HPDE6-E6E7 (cell line): Measurements from ENCODE around the gene EIF5A.

ENCODE experiments used
- DNase-seq: peaks from one replicate; pipeline ENCODE4 v3.0.0; 2011; ENCODE audit warnings: missing footprints; ENCODE audit errors: extremely low spot score

Gene EIF5A

DNA sequence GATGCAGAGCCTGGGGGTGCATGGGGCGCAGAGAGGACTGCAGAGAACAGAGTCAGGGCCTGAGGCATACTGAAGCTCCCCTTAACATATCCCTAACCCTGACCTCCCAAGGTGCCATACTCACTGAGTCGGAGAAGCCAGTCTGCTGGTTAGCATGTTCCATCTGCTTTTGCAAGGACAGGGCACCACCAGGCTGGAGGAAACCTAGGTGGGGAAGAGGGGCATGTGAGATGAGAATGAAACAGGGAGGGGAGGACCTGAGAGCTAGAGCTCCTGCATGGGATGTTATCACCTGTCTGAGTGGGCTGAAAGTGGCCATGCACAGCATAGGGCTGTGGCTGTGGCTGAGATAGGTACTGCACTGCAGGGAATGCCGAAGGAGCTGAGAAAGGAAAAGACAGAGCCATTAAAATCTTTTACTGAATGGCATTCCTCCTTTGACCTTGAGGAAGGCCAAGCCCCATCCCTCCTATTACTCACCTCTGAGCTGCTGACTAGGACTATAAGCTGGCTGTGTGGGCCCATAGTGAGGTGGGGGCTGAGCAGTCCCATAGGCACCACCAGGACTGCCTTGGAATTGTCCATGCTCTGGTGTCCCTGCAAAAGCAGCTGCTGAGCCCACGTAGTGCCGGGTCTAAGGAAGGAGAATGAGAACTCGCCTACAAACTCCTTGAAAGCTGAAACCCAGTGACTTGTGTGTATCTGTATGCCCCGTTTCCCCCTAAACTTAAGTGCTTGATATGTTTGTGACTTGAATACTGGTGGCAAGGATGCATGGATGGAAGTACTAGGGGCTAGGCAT is 5.9 kb downstream of the EIF5A start:
- no peak for DNase-seq

DNA sequence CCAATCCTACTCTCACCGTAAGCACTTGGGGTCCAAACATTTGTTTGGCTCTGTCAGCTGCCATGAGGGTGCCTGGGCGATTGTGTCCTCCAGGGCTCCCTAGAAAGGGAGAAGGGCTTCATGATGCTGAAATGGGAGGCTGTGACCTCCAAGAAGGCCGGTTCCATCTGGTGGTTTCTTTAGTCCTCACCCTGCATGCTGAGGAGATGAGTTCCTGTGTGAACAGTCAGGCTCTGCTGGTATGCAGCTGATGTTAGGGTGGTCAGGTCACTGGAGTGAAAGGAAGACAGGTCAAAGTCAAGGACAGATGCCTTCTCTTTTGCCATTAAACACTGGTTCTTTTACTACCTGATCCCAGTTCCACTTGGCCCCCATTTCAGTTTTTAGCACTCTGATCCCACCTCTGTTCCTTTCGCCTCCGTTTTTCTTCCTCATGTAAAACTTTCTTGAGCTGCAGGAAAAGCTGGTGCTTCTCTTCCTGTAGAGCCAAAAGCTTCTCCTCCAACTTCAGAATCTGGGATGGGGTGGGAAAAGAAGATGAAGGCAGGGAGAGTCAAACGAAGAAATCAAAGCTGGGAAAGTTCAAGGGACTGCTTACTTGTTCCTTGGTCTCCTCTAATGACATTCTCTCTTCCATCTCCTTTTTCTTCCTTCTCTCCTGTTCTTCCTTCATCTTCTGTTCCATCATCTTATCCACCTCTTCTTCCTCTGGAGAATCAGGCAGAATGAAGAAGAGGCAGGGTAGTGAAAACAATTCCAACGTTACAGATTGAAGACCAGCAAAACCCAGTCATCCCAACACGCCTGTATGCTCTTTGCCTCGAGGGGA is 6.7 kb downstream of the EIF5A start:
- no peak for DNase-seq

DNA sequence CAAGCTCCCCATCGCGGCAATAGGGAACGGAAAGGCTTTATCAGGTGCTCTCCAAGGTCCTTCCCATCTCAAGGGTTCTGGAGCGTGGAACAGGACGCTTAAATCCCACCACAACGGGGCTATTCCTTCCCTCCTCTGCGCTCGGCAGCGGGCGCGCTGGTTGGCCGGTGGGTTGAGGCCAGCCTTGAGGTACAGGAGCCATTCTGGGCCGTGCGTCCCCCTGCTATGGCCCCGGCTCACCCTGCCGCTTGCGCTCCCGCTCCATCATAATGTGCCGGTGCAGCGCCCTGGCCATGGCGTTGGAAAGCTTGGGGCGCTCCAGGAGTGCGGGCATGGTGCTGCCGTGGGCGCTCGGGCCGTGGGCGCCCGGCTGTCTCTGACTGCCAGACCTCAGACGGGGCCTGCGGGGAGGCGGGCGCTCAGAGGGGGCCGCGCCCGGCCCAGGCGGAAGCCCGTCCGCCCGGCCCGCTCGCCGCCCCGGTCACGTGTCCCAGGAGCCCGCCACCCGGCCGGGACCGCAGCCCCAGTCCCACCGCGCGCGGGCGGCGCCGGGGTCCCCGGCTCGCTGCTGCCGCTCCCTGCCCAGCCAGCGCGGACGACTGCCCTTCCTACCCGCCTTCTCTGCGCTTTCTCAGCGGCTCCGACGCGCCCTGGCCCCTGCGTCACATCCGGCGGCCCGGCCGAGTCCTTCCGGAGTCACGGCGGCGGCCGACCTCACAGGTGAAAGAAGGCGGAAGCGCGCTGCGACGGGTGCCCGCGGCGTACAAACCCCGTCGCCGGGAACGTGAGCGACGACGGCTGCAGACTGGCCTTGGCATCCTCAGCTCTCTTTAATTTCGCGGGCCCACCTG is 7.5 kb downstream of the EIF5A start, which contains the start of gene GPS2:
TSS of gene GPS2 (minus strand) at position 642 of the 851 bp plus-strand sequence. CDS start at position 334, 308 bp downstream.
- peak; percentile 94 for DNase-seq

DNA sequence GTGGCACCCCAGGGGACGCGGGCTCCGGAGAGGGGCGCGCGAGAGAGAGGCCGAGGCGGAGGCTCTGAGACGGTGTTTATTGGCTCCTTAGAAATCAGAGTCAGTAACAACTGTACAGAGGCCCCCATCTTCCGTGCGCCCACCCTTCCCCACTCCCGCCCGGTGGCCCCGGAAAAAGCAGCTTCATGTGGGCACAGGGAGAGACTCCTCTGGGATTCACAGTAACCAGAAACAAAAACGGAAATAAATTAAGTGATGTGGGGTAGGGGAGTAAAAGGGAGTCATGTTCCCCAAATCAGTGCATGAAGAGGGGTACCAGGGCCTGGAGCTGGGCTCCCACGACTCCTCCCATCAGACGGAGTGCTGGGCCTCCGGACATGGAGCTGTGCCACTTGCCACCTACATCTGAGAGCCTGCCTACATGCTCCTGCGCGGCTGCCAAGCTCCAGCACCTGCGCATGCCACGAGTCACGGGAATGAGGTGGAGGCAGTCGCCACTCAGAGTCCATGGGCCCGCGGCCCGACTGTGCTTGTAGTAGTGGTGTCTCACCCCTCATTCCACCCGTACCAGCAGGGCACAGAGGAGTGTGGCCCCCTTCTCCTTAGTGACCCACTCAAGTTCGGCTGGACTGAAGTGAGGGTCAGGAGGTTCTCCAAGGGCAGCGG is 8.3 kb downstream of the EIF5A start:
- DNase-seq: no peak

DNA sequence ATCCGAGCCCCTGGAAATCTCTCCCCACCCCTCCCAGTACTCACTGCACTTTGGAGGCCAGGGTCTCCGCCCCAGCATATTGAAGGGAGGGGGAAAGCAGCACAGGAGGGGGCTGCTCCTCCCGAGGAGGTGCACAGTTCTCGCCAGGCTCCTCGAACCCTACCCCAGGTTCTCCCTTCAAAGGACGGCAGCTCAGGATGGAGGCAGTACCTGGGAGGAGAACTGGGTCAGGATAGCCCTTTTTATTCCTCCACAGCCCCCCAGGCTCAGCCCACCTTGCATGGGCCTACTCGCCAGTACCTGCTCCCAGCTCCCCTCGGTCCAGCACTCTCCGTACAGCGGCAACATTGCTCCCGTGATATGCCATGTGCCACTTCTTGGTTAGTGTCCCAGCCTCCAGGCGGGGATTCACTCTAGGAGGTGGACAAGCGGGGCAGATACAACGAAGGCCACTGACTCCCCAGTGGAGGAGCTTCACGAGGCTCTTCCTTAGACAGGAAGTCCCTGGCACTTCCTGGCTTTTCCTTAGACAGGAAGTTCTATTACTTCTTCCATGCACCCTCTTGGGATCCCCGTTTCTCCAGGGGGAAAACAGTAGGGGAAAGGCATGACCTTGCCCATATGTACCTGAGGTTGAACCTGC is 9.9 kb downstream of the EIF5A start:
- DNase-seq: no peak

DNA sequence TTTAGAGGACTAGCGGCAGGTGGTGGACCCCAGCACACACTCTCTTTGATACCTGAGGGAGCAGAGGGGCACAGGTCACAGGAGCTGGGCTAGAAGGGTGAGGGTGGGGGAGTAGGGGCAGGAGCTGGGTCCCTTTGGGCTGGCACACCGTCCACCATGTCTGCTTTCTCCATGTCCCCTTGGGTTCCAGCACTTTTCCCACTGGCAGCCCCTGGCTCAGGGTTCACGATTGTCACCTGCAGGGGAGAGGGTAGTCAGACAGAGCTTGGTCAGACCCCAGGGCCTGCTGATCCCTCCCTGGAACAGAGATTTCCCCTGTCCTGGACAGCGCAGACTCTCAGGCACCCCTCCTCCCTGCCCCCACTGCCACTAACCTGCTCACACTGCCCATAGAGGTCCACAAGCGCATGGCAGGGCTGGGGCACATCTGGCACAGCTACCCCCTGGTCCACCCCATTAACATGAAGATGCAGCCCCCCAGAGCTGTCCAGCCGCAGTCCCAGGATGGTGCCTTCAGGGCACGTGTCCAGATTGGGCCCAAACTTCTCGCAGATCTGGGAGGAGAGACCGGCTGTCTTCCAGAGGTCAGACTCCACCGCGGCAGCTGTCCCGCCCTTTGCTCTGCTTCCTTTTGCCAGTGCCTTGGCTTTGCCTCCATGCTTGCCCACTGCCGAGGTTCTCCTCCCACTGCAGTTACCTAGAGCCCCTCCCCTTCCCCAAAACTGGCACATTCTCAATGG is 10.9 kb downstream of the EIF5A start:
- no peak for DNase-seq

DNA sequence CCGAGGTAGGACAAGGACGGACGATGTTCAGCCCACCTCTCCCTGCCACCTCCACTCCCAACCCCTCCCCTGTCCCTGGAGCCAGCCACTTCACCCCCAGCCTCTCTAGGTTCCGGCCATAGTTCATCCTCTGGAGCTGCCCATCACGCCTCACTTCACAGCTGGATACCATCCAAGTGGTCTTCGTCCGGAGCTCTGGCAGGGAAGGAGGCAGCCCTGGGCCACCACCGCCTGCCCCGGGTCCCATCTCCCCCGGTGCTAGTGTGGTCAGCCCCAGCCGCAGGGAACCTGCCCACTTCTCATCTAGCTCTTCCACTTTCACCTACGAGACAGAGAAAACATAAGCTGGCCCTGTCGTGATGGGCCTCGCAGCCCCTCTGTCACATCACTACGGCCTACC is 14.0 kb downstream of the EIF5A start:
- no peak for DNase-seq

DNA sequence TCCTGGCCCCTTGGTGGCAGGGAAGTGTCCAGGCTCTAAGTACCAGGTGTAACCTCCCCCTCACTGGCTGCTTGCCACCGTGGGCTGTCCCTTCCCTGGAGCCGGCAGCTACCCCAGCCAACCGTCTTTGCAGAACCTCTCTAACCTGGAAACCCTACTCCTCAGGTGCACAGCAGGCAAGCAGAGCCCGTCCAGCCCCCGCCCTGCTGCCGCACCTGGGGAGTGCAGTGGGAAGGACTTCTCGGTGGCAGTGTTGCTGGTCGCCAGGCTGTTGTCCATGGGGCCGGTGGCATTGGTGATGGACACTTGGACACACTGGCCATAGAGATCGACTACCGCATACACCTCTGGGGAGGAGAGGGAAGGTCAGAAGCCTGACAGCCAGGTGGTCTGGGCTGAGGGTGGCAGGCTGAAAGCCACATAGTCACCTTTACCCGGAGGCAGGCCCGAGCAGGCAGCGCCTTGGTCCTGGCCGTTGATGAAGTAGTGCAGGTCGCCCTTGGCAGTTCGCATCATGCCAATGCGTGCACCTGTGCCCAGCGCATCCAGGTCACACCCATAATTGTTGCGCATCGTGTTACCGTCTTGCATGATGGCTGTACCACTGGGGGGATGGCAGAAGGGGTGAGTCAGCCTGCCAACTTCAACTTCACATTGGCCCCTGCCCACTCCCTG is 15.2 kb downstream of the EIF5A start:
- no peak for DNase-seq

DNA sequence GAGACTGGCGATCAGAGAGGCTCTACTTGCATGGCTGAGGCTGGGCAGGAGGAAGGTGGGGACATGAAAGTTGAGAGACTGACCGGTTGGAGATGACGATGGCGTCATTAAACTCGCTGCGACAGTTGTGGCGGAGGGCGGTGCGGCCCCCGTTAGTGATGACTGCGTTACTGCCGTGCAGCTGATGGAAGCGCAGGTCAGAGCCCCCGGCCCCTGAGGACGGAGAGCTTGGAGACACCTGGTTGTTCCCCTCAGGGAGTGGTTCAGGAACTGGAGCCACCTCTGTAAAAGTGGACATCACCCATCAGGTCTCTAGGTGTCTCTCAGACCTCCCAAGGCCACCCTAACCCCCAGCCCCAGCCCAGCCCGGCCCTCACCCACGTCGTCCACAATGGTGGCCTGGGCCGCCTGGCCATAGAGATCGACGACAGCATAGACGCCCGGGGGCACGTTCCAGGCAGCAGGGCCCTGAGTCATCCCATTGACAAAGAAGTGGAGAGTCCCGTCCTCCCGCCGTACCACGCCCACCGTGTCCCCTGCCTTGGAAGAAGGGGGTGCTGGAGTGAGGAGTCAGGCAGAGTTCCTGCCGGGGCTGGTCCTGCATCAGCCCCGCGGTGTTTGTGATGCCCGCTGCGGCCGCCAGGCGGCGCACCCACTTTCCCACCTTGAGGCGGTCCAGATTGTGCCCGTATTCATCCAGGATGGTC is 16.5 kb downstream of the EIF5A start:
- no peak for DNase-seq

DNA sequence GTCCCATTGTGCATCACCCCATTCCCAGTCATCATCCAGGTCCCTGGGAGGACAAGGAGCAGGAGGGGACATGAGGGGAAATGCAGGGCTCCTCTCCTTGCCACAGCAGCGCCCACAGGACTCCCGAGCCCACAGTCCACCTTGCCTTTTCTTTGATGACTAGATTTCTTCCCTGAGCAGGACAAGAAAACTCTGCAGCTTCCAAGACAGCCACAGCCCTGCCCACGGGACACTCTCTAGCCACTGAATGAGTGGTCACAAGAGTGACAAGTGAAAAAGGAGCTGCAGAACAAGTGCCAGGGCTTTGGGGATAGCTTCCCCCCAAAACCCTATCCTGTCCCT is 17.0 kb downstream of the EIF5A start:
- DNase-seq: no peak

DNA sequence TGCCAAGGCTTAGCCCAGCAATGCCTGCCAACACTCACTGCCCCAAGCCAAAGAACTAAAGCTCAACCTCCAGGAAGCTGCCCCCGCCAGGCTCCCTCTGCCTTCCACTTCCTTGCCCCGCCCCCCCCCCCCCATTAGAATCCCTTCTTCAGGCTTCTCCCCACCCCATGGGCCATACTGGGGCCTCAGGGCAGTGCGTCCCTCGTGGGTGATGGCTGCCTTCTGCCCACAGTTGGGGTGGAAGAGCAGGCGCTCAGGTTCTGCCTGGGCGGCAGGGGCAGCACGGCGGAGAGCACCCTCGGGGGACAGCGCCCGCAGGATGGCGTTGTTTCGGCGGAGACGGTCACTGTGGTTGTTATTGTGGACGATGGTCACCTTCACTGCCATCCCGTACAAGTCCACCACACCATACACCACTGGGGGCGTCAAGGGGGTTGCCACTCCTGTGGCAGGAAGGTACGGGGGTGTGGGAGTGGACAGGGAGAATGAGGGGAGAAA is 17.7 kb downstream of the EIF5A start:
- DNase-seq: no peak

DNA sequence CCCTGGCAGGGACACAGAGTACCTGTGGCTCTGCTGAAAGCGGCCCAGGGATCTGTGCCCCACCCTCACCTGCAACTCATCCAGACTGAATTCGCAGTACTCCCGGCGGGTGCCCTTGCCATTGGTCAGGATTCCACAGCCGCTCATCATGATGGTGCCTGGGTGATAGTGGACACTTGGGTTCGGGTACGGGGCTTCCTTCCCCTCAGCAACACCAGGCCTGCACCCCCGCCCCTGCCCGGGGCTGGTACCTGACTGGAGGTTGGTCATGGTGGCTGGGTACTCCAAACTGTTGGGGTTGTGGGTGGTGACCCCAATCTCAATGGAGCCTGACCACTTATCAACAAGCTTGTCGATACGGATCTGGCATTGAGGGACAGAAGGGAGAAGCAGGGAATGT is 18.8 kb downstream of the EIF5A start:
- DNase-seq: no peak

DNA sequence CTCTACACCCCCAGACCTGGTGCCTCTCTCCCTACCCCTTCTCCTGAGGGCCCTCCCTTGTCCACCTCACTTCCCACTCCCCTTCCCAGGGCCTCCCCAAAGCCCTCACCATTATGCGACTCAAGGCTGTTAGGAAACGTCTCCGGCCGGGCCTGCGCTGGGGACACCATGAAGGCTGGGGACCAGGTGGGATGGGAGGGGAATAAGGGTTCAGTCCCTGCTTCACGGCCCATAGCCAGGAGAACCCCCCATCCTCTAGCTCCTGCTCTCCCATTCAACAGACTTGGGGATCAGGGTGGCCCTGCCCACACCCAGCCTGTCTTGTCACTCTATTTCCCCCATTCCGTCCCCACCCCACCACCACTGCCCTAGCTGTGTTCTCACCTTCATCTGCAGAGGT is 19.6 kb downstream of the EIF5A start:
- DNase-seq: no peak

DNA sequence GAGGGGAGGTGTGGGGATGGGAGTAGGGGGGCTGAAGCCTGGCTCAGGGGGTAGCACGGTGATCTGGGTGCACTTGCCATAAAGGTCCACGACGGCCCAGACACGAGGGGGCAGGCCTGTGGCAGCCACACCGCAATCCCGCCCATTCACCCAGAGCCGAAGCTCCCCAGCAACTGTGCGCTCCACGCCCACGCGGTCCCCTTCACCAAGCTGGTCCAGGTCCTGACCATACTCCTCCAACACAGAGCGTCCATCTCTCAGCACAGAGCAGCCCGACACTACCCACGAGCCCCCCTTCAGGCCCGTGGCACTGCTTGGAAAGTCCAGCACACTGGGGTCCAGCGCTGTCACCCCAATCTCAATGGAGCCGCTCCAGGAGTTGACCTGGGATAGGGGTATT is 20.1 kb downstream of the EIF5A start:
- no peak for DNase-seq

DNA sequence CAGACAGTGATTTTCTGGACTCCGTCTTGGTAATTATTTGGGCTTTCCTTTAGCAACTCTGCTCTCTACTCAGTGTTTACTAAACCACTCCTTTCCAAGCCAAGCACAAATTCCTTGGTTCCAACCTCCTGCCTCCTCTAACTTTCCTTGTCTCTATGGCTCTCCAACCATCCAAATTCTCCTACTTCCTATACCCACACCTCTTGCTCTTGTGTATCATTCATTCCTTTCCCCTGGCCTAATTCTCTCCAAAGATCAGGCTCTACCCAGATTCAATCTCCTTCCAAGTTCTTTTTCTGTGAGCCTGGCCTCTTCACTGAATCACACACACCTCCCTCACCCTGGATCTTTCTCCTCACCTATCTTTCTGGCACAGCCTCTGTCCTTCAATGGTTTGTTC is 20.6 kb downstream of the EIF5A start:
- no peak for DNase-seq

DNA sequence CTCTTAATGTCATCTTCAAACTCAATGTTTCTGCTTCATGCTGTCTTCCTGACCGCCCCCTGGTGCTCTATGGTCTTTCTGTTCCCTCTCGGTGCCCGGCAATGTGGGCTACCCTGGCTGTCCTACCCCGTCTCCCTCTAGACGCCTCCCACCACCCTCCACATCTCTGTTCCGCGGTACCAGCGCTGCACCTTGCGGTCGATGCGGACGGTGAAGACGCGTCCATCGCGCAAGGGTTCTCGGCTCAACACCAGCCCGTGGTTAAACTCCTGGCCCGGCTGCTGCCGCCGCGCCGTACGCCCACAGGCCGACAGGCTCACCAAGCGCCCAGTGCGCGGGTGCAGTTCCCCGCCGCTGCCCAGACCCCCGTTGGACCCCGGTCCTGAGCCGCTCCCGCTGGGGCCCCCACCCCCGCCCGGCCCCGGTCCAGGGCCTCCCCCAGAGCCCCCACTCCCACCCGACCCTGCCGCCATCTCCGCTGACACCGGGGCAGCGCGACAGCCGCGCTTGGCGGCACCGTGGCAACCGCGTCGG is 21.5 kb downstream of the EIF5A start, which contains the start of gene NEURL4:
TSS of gene NEURL4 (minus strand) at position 496 of the 534 bp plus-strand sequence. CDS start at position 473, 23 bp downstream.
- no peak for DNase-seq

DNA sequence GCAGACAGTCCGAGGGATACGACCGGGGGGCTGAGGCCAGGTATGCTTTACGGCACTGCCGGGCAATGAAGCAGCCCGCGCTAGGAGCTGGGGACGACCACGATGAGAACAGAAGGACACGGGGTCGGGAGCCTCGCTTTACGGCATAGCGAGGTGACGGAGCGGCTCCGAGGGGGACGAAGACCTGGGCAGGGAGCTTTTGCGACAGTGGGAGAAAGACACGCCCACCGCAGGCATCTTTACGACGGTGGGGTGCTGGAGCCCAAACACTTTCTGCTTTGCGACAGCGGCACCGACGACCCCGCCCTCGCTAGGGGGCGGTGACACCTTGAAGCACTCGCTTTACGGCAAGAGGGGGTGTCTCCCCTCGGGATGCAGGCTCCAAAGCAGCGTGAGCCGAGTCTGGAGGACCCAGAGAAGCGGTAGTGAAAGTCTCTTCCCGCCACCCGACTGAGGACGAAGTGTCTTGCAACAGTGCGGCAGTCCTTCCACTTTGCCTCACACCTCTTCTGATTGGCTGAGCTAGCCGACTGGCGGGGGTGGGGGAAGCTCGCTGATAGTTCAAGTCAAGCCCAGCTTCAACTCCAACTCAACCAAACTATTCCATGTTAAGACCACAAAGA is 22.1 kb downstream of the EIF5A start:
- DNase-seq: peak; percentile 98

DNA sequence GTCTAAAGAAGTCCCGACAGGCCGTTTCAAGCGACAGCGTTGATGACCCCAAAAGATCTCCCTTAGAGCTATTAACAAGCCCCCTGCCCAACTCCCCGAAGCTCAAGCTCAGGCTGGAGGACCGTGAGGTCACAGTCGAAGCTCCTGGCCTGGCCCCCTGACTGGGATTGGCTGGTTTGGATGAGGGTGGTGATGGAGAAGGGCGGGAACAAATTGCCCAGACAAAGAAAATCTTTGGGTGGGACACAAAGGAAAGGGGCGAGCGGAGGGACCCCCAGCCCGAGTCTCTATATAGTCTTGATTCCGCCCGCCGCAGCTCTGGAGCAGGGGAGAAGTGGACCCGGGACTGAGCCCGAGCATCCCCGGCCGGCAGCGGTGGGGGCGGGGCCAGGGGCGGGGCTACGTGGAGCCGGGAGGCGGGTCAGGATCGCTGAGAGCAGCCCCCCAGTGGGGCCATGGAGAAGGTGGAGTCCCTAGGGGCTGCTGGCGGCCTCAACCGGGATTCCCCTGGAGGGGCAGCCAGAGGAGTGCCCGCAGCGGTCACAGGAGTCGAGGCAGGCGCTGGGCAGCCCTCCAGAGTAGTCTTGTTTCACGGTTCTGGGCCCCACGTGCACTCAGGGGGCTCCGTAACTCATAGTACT is 22.7 kb downstream of the EIF5A start:
- DNase-seq: peak; percentile 96
